Neural progenitor cell (in vitro differentiated cells): ENCODE measurements around the gene SMAP1.

Source experiments
- EZH2 ChIP-seq: fragments of 200-600 bp; sonication (generic); IDR thresholded peaks from 2 replicates; pipeline ENCODE4 v1.6.1; 2017; ENCODE audit warnings: antibody characterized with exemption, mild to moderate bottlenecking, moderate library complexity
- EZH2phosphoT487 ChIP-seq: fragments of 200-600 bp; sonication (generic); IDR thresholded peaks from 2 replicates; pipeline ENCODE4 v1.6.1; 2017; ENCODE audit warnings: antibody characterized with exemption
- TF ChIP-seq, protein P1 (sequence below): fragments of 200-600 bp; sonication (generic); IDR thresholded peaks from 2 replicates; pipeline ENCODE4 v1.5.1; 2017; ENCODE audit warnings: antibody characterized with exemption, mild to moderate bottlenecking

GRCh38 chr6:70685494-70686180 lies 18.0 kb downstream of the SMAP1 start:
- TF ChIP-seq, protein P1, sequence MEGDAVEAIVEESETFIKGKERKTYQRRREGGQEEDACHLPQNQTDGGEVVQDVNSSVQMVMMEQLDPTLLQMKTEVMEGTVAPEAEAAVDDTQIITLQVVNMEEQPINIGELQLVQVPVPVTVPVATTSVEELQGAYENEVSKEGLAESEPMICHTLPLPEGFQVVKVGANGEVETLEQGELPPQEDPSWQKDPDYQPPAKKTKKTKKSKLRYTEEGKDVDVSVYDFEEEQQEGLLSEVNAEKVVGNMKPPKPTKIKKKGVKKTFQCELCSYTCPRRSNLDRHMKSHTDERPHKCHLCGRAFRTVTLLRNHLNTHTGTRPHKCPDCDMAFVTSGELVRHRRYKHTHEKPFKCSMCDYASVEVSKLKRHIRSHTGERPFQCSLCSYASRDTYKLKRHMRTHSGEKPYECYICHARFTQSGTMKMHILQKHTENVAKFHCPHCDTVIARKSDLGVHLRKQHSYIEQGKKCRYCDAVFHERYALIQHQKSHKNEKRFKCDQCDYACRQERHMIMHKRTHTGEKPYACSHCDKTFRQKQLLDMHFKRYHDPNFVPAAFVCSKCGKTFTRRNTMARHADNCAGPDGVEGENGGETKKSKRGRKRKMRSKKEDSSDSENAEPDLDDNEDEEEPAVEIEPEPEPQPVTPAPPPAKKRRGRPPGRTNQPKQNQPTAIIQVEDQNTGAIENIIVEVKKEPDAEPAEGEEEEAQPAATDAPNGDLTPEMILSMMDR: no peak
- no peak for TF ChIP-seq EZH2phosphoT487
- TF ChIP-seq EZH2: no peak
